SK-N-SH (cell line): Measurements from ENCODE around the gene RAP2A. TPM values are rescaled to one million over a fixed set of nuclear protein-coding genes. Genes with fewer than 3 reads are reported as not detected.

ENCODE experiments used
- CTCF ChIA-PET: fragments of 300-600, 350-600 bp; formaldehyde crosslinking; extraction: SDS; loops from one replicate; lab custom pipeline; 2021; lab: Yijun Ruan, JAX
- POLR2A ChIA-PET: fragments of 350-600 bp; sonication (Branson Sonifier 250); formaldehyde crosslinking; extraction: SDS; loops from one replicate; lab custom pipeline; 2020; ENCODE audit warnings: antibody characterized with exemption, inconsistent platforms; lab: Yijun Ruan, JAX
- DNase-seq: peaks from one replicate; pipeline ENCODE4 v3.0.0; 2012
- H2AFZ ChIP-seq: fragments of 200-600 bp; sonication (generic); 2 replicates; pipeline ENCODE4 v1.8.1; 2016; ENCODE audit warnings: antibody characterized with exemption, mild to moderate bottlenecking, low read depth
- H3F3A ChIP-seq: fragments of 200-600 bp; sonication (generic); replicated peaks from 2 replicates; pipeline ENCODE3; 2016; ENCODE audit warnings: antibody characterized with exemption, mild to moderate bottlenecking; ENCODE audit not compliant: insufficient read depth
- H3K27ac ChIP-seq, 2 experiments: fragments of 200-500 bp in 1 of 2; fragments of 200-600 bp in 1 of 2; sonication (Bioruptor generic) in 1 of 2; sonication (generic), shearing (Covaris generic) in 1 of 2; 2 replicates each; pipeline versions ENCODE4 v1.5.1 to v1.6.1; 2014 to 2016; ENCODE audit warnings: low read depth in 2 of 2, inconsistent platforms in 1 of 2, low read length in 1 of 2, mild to moderate bottlenecking in 1 of 2, mixed read lengths in 1 of 2
- H3K27me3 ChIP-seq: fragments of 200-600 bp; sonication (generic), shearing (Covaris generic); 2 replicates; pipeline ENCODE4 v1.6.1; 2016; ENCODE audit warnings: mixed run types; ENCODE audit not compliant: insufficient read depth
- H3K36me3 ChIP-seq, 2 experiments: fragments of 200-500 bp in 1 of 2; fragments of 200-600 bp in 1 of 2; sonication (Bioruptor generic) in 1 of 2; sonication (generic) in 1 of 2; replicated peaks in 1 of 2; 2 replicates each; pipeline versions ENCODE3 to v1.5.1; 2014 to 2016; ENCODE audit warnings: low read length in 1 of 2, mild to moderate bottlenecking in 1 of 2; ENCODE audit not compliant: insufficient read depth in 2 of 2, control insufficient read depth in 1 of 2
- H3K4me1 ChIP-seq, 2 experiments: fragments of 200-500 bp in 1 of 2; fragments of 200-600 bp in 1 of 2; sonication (Bioruptor generic) in 1 of 2; sonication (generic), shearing (Covaris generic) in 1 of 2; 2 replicates each; pipeline versions ENCODE4 v1.5.1 to v1.6.1; 2014 to 2016; ENCODE audit warnings: low read depth in 1 of 2, low read length in 1 of 2, mixed run types in 1 of 2; ENCODE audit not compliant: insufficient read depth in 2 of 2, control insufficient read depth in 1 of 2
- H3K4me2 ChIP-seq: fragments of 200-600 bp; sonication (generic), shearing (Covaris generic); 2 replicates; pipeline ENCODE4 v1.6.1; 2017; ENCODE audit warnings: mixed run types
- H3K4me3 ChIP-seq, 2 experiments: fragments of 200-500 bp in 1 of 2; fragments of 200-600 bp in 1 of 2; sonication (Bioruptor generic) in 1 of 2; sonication (generic), shearing (Covaris generic) in 1 of 2; 2 replicates each; pipeline versions ENCODE4 v1.5.1 to v1.8.1; 2014 to 2016; ENCODE audit warnings: low read depth in 2 of 2, inconsistent platforms in 1 of 2, low read length in 1 of 2, mild to moderate bottlenecking in 1 of 2, mixed read lengths in 1 of 2, moderate library complexity in 1 of 2
- H3K79me2 ChIP-seq: fragments of 200-600 bp; sonication (generic); 2 replicates; pipeline ENCODE4 v1.8.1; 2017; ENCODE audit warnings: mild to moderate bottlenecking; ENCODE audit not compliant: insufficient read depth
- H3K9ac ChIP-seq: fragments of 200-600 bp; sonication (generic); 2 replicates; pipeline ENCODE4 v1.6.1; 2017; ENCODE audit warnings: mixed run types
- H3K9me2 ChIP-seq: fragments of 200-600 bp; sonication (generic); 2 replicates; pipeline ENCODE4 v1.6.1; 2017; ENCODE audit warnings: mixed run types
- H3K9me3 ChIP-seq: fragments of 200-600 bp; sonication (generic); 2 replicates; pipeline ENCODE4 v1.6.1; 2017; ENCODE audit warnings: mixed run types, mild to moderate bottlenecking, moderate library complexity
- H4K20me1 ChIP-seq: fragments of 200-600 bp; sonication (generic); 2 replicates; pipeline ENCODE4 v1.6.1; 2017; ENCODE audit warnings: mild to moderate bottlenecking, mixed run types; ENCODE audit not compliant: insufficient read depth
- FOXM1 ChIP-seq: IDR thresholded peaks from 2 replicates; pipeline ENCODE4 v1.4.0; 2012; ENCODE audit warnings: low read depth, mild to moderate bottlenecking
- GABPA ChIP-seq: IDR thresholded peaks from 2 replicates; pipeline ENCODE4 v1.4.0; 2012; ENCODE audit warnings: low read depth, mild to moderate bottlenecking
- GATA2 ChIP-seq: sonication (generic); formaldehyde crosslinking; IDR thresholded peaks from 2 replicates; pipeline ENCODE4 v1.5.0; 2020; ENCODE audit warnings: mild to moderate bottlenecking, missing genetic modification reagents
- MAX ChIP-seq: IDR thresholded peaks from 2 replicates; pipeline ENCODE4 v1.4.0; 2012; ENCODE audit warnings: low read depth
- RAD21 ChIP-seq: IDR thresholded peaks from 2 replicates; pipeline ENCODE4 v1.6.1; 2012; ENCODE audit warnings: mild to moderate bottlenecking, low read length
- RFX5 ChIP-seq: IDR thresholded peaks from 2 replicates; pipeline ENCODE4 v1.6.1; 2012; ENCODE audit warnings: mild to moderate bottlenecking, improper control_type of control experiment, low read length
- TAF1 ChIP-seq: IDR thresholded peaks from 2 replicates; pipeline ENCODE4 v1.6.1; 2012; ENCODE audit warnings: low read depth, mild to moderate bottlenecking, low read length, moderate library complexity, borderline replicate concordance
- TEAD4 ChIP-seq: IDR thresholded peaks from 2 replicates; pipeline ENCODE4 v1.4.0; 2012; ENCODE audit warnings: mild to moderate bottlenecking, borderline replicate concordance; ENCODE audit not compliant: insufficient read depth
- YY1 ChIP-seq: IDR thresholded peaks from 2 replicates; pipeline ENCODE4 v1.4.0; 2012; ENCODE audit warnings: low read depth, mild to moderate bottlenecking
- WGBS: methylation state at CpG from one replicate; pipeline ENCODE4 v1.1.6; 2017; ENCODE audit warnings: low lambda C conversion rate; 5-methylcytosine and 5-hydroxymethylcytosine counted together
- polyA plus RNA-seq, 3 experiments: library from polyadenylated mRNA; depleted of rRNA; stranded (reverse); fragments of >200 nt; gene quantifications; 2 replicates each; pipeline ENCODE4 v1.2.3, GENCODE V29; 2012

Gene RAP2A
- polyA plus RNA-seq, 1 of the 3 experiments (the other 2 are of a cell fraction), result 6.5 TPM

GRCh38 chr13:97422118-97423054 is 11.6 kb upstream of the RAP2A start:
- Histone ChIP-seq H3K27ac (peak overlapping the region in 1 of 2 experiments; percentile 51; a peak in 2 of 4 replicates), H3K4me2 (no peak overlapping the region), H3K79me2 (no peaks in the 10 kb centered on the region), H3K9ac (no peak overlapping the region), H3K4me3 (no peak overlapping the region), H3K27me3 (no peaks in the 10 kb centered on the region), H4K20me1 (no peaks in the 10 kb centered on the region), H3K36me3 (no peaks in the 10 kb centered on the region), H3K9me2 (no peaks in the 10 kb centered on the region), H3F3A (no peaks in the 10 kb centered on the region), H3K4me1 (peaks cover 0 to 16% of the 10 kb centered on the region in 2 experiments; a peak in 2 of 4 replicates), H3K9me3 (no peaks in the 10 kb centered on the region), H2AFZ (no peak overlapping the region)
- CTCF ChIA-PET, result interaction anchor here (1.0 kb wide), 1 partner anchor 11 kb away, joined by 6 read pairs; the partner anchor contains the start of gene RAP2A
- POLR2A ChIA-PET, result no interaction called here
- no peak for DNase-seq
- TF ChIP-seq TAF1 (no peak), YY1 (peak; percentile 22; the same call in 1 of the 2 replicates)
- WGBS, result 68% methylated on average over 8 of the region's 8 CpGs

- no peak for DNase-seq
Measured at GRCh38 chr13:97423300-97424045, 10.5 kb upstream of the RAP2A start.

GRCh38 chr13:97425590-97425989 is 8.4 kb upstream of the RAP2A start:
- Histone ChIP-seq H2AFZ (no peak overlapping the region), H3K79me2 (no peaks in the 10 kb centered on the region), H3K4me3 (no peak overlapping the region), H3K36me3 (no peaks in the 10 kb centered on the region), H4K20me1 (no peaks in the 10 kb centered on the region), H3K4me2 (no peak overlapping the region), H3K27me3 (no peaks in the 10 kb centered on the region), H3K27ac (peak overlapping the region in 1 of 2 experiments; percentile 22; a peak in 1 of 4 replicates), H3K9me2 (no peaks in the 10 kb centered on the region), H3F3A (no peaks in the 10 kb centered on the region), H3K9ac (no peak overlapping the region), H3K9me3 (no peaks in the 10 kb centered on the region), H3K4me1 (peaks cover 5 to 22% of the 10 kb centered on the region in 2 experiments; a peak in 3 of 4 replicates)
- POLR2A ChIA-PET, result interaction anchor here (0.8 kb wide), 1 partner anchor 9 kb away, joined by 3 read pairs; no protein-coding TSS in a partner anchor
- TF ChIP-seq FOXM1, result no peak
- TF ChIP-seq RAD21, result no peak
- TF ChIP-seq TEAD4, result no peak
- no peak for TF ChIP-seq RFX5
- TF ChIP-seq GATA2 (CRISPR knock-in tag), result peak; percentile 43; the same call in 1 of the 2 replicates
- TF ChIP-seq GABPA, result no peak
- DNase-seq, result no peak
- WGBS, result 77% methylated on average over 2 of the region's 2 CpGs
- CTCF ChIA-PET, result interaction anchor here (1.8 kb wide), 1 partner anchor 315 kb away, joined by 5 read pairs; no protein-coding TSS in a partner anchor

More at GRCh38 chr13:97423300-97424045, 10.5 kb upstream of the RAP2A start:
- no peaks in the 10 kb centered on the region for H3K9me2 ChIP-seq
- H4K20me1 ChIP-seq, result no peaks in the 10 kb centered on the region
- no peaks in the 10 kb centered on the region for H3K9me3 ChIP-seq
- H3F3A ChIP-seq, result no peaks in the 10 kb centered on the region
- no peaks in the 10 kb centered on the region for H3K27me3 ChIP-seq
- TF ChIP-seq RFX5 (no peak), MAX (no peak)
- ChIA-PET CTCF (interaction anchor here (1.0 kb wide), 1 partner anchor 10 kb away, joined by 6 read pairs; the partner anchor contains the start of gene RAP2A), POLR2A (no interaction called here)
- H3K4me1 ChIP-seq, result peaks cover 0 to 16% of the 10 kb centered on the region in 2 experiments; a peak in 2 of 4 replicates
- H3K27ac ChIP-seq, result peak overlapping the region in 1 of 2 experiments; percentile 51; a peak in 2 of 4 replicates
- H2AFZ ChIP-seq, result no peak overlapping the region
- H3K9ac ChIP-seq, result no peak overlapping the region
- H3K4me2 ChIP-seq, result no peak overlapping the region
- H3K79me2 ChIP-seq, result no peaks in the 10 kb centered on the region
- no peaks in the 10 kb centered on the region for H3K36me3 ChIP-seq
- no peak overlapping the region for H3K4me3 ChIP-seq
- 79% methylated on average over 8 of the region's 8 CpGs for WGBS
